Measurements from ENCODE around the gene CDH5. TPM values are rescaled to one million over a fixed set of nuclear protein-coding genes. Genes with fewer than 3 reads are reported as not detected.

Gene CDH5
- total RNA-seq, 4 donors from 2014 or later = 56.0 to 90.0 (median 67.2) TPM

DNA sequence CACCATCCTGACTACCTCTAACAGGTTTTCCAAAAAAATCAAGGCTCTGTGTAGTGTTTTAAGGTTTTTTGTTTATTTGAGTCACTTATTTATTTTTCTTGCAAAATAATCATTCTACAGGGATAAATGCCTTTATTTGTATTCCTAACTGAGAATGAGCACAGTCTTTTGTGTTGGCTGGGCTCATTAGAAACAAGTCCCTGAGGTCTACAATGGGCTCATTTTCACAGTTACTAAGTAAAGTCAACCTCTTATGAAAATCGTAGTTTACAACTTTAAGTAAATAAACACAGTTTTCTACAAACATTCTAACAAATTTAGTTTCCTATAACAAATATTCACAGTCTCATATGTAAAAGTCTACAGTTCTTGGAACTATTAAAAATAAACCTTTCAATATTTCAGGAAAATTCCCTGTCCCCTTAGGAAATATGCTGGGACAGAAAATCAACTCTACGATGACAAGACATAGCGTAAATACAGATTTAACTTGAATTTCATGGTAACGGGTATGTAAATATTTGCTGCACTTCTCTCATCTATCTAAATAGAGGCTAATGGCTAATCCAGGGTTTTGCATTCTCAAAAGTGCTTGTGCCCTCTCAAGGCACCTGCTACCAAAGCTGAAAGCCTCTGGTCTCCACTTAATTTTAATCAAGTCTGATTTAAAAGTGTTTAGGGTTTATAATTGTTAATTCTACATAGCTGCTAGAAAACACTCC, 31.5 kb upstream of the CDH5 start:
- Histone ChIP-seq H3K36me3 (no peaks in the 10 kb centered on the region), H3K4me1 (no peaks in the 10 kb centered on the region), H3K4me3 (replicated peaks in 1 of 3) (no peak overlapping the region), H3K27me3 (no peaks in the 10 kb centered on the region), H3K27ac (no peak overlapping the region), H3K9me3 (no peaks in the 10 kb centered on the region)
- intact Hi-C loops (cut with DNase I) = no loop called here
- no peak for DNase-seq
- WGBS, 2 donors = 59 to 69% methylated on average over 4 of the region's 4 CpGs
- no peak for TF ChIP-seq POLR2A (IDR thresholded peaks at IDR 0.05)
- TF ChIP-seq, protein P1, sequence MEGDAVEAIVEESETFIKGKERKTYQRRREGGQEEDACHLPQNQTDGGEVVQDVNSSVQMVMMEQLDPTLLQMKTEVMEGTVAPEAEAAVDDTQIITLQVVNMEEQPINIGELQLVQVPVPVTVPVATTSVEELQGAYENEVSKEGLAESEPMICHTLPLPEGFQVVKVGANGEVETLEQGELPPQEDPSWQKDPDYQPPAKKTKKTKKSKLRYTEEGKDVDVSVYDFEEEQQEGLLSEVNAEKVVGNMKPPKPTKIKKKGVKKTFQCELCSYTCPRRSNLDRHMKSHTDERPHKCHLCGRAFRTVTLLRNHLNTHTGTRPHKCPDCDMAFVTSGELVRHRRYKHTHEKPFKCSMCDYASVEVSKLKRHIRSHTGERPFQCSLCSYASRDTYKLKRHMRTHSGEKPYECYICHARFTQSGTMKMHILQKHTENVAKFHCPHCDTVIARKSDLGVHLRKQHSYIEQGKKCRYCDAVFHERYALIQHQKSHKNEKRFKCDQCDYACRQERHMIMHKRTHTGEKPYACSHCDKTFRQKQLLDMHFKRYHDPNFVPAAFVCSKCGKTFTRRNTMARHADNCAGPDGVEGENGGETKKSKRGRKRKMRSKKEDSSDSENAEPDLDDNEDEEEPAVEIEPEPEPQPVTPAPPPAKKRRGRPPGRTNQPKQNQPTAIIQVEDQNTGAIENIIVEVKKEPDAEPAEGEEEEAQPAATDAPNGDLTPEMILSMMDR (IDR thresholded peaks at IDR 0.05) = no peak

DNA sequence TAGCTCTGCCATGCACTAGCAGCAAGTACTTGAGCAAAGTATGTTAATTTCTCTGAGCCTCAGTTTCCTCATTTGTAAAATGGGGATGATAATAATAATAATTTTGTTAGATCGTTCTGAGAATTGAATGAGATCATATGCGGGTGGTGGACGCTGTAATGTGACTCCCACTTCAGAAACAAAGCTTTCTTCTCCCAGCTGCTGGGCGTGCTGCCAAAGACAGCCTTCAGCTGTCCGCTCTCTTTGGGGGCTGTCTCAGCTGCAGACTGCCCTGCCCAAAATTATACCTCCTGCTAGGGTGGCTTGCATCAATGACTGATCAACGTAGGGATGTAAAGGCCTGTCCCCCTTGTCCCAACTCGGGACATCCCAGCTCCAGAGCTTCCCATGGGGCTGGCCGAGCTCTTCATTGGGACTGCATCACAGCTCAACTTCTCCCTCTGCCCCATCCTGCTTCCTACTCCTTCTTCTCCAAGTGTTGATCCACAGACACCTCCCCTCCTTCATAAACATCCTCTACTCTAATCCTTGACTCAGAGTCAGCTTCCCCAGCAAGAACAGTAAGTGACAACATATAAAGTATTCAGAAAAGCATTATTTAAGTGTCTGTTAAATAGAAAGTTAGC, 30.7 kb upstream of the CDH5 start:
- no peaks in the 10 kb centered on the region for H3K36me3 ChIP-seq
- 25 to 29% methylated on average over 8 of the region's 8 CpGs for WGBS, 2 donors
- no peak overlapping the region for H3K4me3 ChIP-seq (replicated peaks in 1 of 3)
- peak; percentile 36 to 40 for DNase-seq
- no peaks in the 10 kb centered on the region for H3K4me1 ChIP-seq
- H3K9me3 ChIP-seq = no peaks in the 10 kb centered on the region
- H3K27ac ChIP-seq = no peak overlapping the region
- TF ChIP-seq, protein P1 (IDR thresholded peaks at IDR 0.05) = no peak
- TF ChIP-seq POLR2A (IDR thresholded peaks at IDR 0.05) = no peak
- intact Hi-C loops (cut with DNase I) = no loop called here
- no peaks in the 10 kb centered on the region for H3K27me3 ChIP-seq

DNA sequence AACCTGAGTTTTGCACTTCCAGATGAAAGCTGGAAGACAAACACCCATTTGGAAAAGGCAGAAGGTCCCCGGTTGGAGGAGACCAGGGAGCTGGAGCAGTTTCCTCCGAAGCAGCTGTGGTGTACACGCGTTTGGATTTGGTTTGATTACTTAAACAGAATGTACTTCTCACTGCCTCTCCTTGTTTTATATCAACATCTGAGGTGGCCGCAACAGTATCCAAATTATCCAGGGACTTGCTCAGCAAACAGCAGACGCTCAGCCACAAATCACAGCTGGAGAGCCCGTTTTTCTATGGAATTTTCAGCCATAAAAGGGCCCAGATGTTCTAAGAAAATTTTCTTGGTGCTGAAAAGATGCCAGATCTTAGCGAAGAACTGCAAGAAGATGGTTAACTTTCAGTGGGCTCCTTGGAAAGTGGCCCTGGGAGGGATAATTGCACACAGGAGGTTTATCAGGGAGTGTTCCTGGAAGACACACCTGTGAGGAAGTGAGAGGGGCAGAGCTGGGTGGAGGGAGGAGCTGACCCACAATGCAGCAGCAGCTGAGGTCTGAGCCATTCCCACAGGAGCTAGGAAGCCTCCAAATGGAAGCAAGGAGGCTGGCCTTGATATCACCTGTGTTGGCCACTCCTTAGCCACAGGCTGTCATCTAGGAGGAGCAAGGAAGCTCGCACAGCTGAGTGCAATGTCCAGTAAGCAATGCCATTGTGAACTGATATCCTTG, 28.9 kb upstream of the CDH5 start:
- no peak for DNase-seq
- no peaks in the 10 kb centered on the region for H3K4me1 ChIP-seq
- H3K9me3 ChIP-seq = no peaks in the 10 kb centered on the region
- no peak overlapping the region for H3K4me3 ChIP-seq (replicated peaks in 1 of 3)
- H3K36me3 ChIP-seq = no peaks in the 10 kb centered on the region
- 81 to 88% methylated on average over 8 to 9 of the region's 9 CpGs for WGBS, 2 donors
- no peaks in the 10 kb centered on the region for H3K27me3 ChIP-seq
- TF ChIP-seq, protein P1 (IDR thresholded peaks at IDR 0.05) = no peak
- no peak for TF ChIP-seq POLR2A (IDR thresholded peaks at IDR 0.05)
- intact Hi-C loops (cut with DNase I) = no loop called here
- H3K27ac ChIP-seq = no peak overlapping the region

DNA sequence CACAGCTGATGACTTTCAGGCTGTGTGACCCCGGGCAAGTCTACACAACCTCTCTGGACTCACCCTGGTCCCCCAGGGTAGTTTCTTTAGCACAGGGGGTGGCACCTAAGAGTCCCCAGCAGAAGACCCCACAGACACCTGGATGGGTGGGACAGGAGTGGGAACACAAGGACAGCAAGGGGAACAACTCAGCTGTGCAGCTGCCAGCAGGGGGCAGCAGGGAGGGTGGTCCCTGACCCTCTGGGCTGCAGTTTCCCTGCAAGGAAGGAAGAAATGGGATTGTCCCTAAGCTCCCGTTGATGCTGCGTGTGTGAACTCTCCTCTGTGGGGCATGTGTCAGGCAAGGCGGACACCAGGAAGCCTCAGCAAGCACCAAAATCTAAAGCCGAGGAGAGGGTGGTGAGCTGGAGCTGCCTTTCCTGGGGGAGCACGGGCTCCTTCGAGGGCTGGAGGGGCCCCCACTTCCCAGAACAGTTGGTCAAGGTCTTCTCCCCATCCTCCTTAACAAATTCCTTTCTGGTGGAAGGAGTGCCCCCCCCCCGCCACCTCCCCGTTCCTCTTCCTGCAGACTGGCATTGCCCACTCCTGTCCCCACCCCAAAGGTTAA, 24.1 kb upstream of the CDH5 start:
- Histone ChIP-seq H3K9me3 (no peaks in the 10 kb centered on the region), H3K27ac (no peak overlapping the region), H3K27me3 (no peaks in the 10 kb centered on the region), H3K4me3 (replicated peaks in 1 of 3) (no peak overlapping the region), H3K4me1 (no peaks in the 10 kb centered on the region), H3K36me3 (no peaks in the 10 kb centered on the region)
- DNase-seq = no peak
- TF ChIP-seq, protein P1 (IDR thresholded peaks at IDR 0.05) = peak in 2 of 6 experiments; percentile 26 to 45
- TF ChIP-seq POLR2A (IDR thresholded peaks at IDR 0.05) = no peak
- intact Hi-C loops (cut with DNase I) = no loop called here
- 69 to 75% methylated on average over 8 to 9 of the region's 9 CpGs for WGBS, 2 donors
